ENCODE data around the gene CD300LG.

Gene CD300LG, protein sequence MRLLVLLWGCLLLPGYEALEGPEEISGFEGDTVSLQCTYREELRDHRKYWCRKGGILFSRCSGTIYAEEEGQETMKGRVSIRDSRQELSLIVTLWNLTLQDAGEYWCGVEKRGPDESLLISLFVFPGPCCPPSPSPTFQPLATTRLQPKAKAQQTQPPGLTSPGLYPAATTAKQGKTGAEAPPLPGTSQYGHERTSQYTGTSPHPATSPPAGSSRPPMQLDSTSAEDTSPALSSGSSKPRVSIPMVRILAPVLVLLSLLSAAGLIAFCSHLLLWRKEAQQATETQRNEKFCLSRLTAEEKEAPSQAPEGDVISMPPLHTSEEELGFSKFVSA

GRCh38 chr17:43846963-43847371 lies at the start of gene CD300LG:
Gene CD300LG (plus strand): TSS chr17:43847176. CDS start chr17:43847217, 41 bp downstream.
- TF ChIP-seq GATA3 (IDR thresholded peaks at IDR 0.05; ENCODE audit: low read depth, low read length) (no peak), GATA2 (IDR thresholded peaks at IDR 0.05; ENCODE audit: low read depth, low read length) (no peak)

DNA sequence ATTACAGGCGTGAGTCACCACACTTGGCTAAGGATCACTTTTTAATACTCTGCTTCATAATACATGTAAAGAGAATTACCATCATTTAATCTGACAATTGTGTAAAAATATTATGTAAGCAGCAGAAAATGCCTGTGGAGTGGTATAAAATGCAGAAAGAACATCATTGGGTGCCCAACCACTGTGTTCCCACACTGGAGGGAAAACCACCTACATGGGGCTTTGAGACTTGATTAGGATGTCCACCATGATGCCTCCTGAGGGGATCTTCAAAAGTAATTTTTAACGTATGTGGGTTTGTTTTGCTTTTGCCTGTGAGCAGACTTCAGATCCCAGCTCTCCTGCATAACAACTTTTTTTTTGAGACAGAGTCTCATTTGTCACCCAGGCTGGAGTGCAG lies 47.9 kb upstream of the CD300LG start:
- TF ChIP-seq GATA2 (IDR thresholded peaks at IDR 0.05; ENCODE audit: low read depth, low read length) (no peak), GATA3 (IDR thresholded peaks at IDR 0.05; ENCODE audit: low read depth, low read length) (no peak)

DNA sequence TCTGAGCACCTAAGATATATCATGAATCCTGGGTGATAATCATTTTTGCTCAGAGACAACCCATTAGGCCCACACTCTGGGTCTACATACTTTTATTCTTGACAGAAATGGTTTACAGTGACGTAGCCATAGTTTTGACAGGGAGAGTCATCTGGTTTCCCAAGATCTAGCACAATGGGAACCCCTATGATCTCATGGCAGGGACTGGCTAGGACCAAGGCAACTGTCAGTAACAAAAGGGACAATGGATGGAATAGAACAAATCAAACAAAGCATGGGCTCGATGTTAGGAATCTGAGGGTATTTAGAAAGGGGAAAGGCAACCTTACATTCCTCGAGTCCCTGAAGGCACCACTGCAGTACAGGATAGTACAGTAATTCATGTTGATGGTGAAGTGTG lies 46.2 kb upstream of the CD300LG start:
- no peak for TF ChIP-seq GATA3 (IDR thresholded peaks at IDR 0.05; ENCODE audit: low read depth, low read length)
- no peak for TF ChIP-seq GATA2 (IDR thresholded peaks at IDR 0.05; ENCODE audit: low read depth, low read length)

DNA sequence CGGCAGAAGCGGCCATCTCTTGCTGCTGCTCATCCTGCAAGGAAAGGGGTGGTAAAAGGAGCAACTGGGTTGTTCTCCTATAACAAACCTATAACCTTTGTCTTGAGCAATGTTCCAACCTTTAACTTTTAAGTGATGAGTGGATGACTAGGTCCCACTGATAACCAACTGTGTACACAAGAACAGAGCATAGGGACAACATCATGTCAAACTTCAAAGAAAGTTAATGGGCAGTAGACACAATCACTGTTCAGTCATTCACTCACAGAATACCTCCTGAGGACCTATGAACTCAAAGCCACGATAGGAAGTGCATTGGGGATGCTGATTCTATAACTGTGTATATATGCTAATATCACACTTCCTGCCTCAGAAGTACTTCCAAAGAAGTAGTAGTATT lies 45.1 kb upstream of the CD300LG start:
- TF ChIP-seq GATA3 (IDR thresholded peaks at IDR 0.05; ENCODE audit: low read depth, low read length) (no peak), GATA2 (IDR thresholded peaks at IDR 0.05; ENCODE audit: low read depth, low read length) (no peak)

GRCh38 chr17:43803758-43804157 lies 43.2 kb upstream of the CD300LG start:
- no peak for TF ChIP-seq GATA2 (IDR thresholded peaks at IDR 0.05; ENCODE audit: low read depth, low read length)
- TF ChIP-seq GATA3 (IDR thresholded peaks at IDR 0.05; ENCODE audit: low read depth, low read length) = no peak

DNA sequence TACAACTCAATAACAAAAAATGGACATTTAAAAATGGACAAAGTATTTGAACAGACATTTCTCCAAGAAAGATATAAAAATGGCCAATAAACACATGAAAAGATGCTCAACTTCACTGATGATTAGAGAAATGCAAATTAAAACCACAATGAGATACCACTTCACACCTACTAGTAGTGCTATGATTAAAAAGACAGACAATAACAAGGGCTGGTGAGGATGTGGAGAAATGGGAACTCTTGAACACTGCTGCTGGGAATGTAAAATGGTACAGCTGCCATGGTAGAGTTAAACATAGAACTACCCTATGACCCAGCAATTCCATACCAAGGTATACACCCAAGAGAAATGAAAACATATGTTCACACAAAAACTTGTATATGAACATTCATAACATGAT lies 41.9 kb upstream of the CD300LG start:
- TF ChIP-seq GATA3 (IDR thresholded peaks at IDR 0.05; ENCODE audit: low read depth, low read length) = no peak

GRCh38 chr17:43808076-43808475 lies 38.9 kb upstream of the CD300LG start:
- TF ChIP-seq GATA3 (IDR thresholded peaks at IDR 0.05; ENCODE audit: low read depth, low read length) = no peak

DNA sequence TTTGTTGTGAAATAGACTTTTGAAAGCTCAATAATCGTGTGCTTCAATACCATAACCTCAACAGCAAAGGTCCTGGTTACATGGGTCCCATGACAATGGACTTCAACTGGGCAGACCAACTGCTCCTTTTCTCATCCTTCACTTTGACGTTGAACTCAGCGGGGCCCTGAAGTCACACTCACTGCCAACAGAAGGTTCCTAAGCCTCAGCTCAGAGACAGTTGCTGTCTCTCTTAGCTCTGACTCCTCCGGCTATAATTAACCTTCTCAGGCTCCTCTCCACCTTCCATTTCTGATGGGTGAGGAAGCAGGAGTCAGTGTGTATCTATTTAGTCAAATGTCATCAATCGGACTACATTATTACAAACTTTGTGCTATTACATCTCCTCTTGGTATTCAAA lies 37.9 kb upstream of the CD300LG start:
- TF ChIP-seq GATA3 (IDR thresholded peaks at IDR 0.05; ENCODE audit: low read depth, low read length) (no peak), GATA2 (IDR thresholded peaks at IDR 0.05; ENCODE audit: low read depth, low read length) (no peak)

- TF ChIP-seq GATA3 (IDR thresholded peaks at IDR 0.05; ENCODE audit: low read depth, low read length) (no peak), GATA2 (IDR thresholded peaks at IDR 0.05; ENCODE audit: low read depth, low read length) (no peak)
These were observed 36.7 kb upstream of the CD300LG start for GRCh38 chr17:43810226-43810715.

- TF ChIP-seq GATA2 (IDR thresholded peaks at IDR 0.05; ENCODE audit: low read depth, low read length) (no peak), GATA3 (IDR thresholded peaks at IDR 0.05; ENCODE audit: low read depth, low read length) (no peak)
These were observed 36.2 kb upstream of the CD300LG start for GRCh38 chr17:43810823-43811222.

DNA sequence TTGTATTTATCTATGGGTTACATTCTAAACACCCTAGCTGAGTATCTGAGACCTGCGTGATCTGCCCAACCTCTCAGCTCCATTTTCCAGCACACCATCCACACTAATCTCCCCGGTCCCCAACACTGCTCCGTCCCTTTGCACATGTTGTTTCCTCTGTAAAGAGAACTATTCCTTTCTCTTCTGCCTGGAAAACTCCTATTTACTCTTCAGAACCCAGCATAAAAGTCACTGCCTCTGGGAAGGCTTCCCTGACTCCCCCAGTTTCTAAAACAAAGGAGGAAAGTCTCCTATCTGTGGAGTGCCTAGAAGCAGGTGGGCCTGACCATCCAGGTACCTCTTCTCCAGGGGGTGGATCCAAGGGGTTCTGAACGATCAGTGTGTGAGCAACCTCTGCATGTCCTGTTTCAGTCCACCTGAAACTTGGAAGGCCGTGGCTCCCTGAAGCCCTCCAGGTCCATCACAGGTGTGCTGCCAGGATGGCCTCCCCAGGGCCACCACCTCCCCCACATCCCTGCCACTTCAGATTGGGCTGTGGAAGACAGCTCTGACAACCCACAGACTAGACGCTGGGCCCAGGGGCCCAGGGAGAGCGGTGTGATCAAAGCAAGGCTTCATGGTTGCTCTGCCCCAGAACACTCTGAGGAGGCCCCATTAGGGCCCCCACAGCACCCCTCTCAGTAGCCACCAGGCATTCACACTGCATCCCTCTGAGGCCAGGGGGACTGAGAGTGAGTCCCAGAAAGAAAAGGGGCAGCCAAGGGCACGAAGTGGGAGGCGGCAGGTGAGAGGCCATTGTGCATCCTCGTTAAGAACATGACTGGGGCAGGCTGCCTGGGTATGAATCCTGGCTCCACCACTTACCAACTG lies 34.3 kb upstream of the CD300LG start:
- TF ChIP-seq GATA3 (IDR thresholded peaks at IDR 0.05; ENCODE audit: low read depth, low read length) (no peak), GATA2 (IDR thresholded peaks at IDR 0.05; ENCODE audit: low read depth, low read length) (no peak)

- no peak for TF ChIP-seq GATA2 (IDR thresholded peaks at IDR 0.05; ENCODE audit: low read depth, low read length)
- TF ChIP-seq GATA3 (IDR thresholded peaks at IDR 0.05; ENCODE audit: low read depth, low read length) = no peak
These were observed 33.6 kb upstream of the CD300LG start for GRCh38 chr17:43813386-43813785.

DNA sequence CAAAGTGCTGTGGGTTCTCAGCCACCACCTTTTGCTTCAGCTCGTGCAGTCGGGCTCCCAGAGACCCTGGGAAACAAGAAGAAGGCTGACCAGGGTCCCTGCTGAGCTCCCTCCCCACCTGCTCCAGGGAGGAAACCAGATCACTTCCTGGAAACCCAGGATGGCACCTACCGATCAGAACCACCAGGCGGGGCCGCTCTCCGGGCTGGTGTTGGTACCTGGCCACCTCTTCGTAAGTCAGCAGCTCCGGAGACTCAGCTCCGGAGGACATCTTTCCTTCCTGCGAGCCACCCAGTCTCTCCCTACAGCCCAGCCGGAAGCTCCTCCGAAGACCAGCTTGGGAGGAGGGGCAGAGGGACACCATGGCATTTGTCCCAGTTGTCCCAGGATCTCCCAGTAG lies 33.0 kb upstream of the CD300LG start:
- no peak for TF ChIP-seq GATA3 (IDR thresholded peaks at IDR 0.05; ENCODE audit: low read depth, low read length)
- no peak for TF ChIP-seq GATA2 (IDR thresholded peaks at IDR 0.05; ENCODE audit: low read depth, low read length)

- TF ChIP-seq GATA2 (IDR thresholded peaks at IDR 0.05; ENCODE audit: low read depth, low read length) = no peak
- no peak for TF ChIP-seq GATA3 (IDR thresholded peaks at IDR 0.05; ENCODE audit: low read depth, low read length)
These were observed 32.3 kb upstream of the CD300LG start for GRCh38 chr17:43814714-43815113.

Measured in SH-SY5Y (cell line).